ENCODE data around the gene EBF3. TPM values are rescaled to one million over a fixed set of nuclear protein-coding genes. Genes with fewer than 3 reads are reported as not detected.

The EBF3 gene, protein sequence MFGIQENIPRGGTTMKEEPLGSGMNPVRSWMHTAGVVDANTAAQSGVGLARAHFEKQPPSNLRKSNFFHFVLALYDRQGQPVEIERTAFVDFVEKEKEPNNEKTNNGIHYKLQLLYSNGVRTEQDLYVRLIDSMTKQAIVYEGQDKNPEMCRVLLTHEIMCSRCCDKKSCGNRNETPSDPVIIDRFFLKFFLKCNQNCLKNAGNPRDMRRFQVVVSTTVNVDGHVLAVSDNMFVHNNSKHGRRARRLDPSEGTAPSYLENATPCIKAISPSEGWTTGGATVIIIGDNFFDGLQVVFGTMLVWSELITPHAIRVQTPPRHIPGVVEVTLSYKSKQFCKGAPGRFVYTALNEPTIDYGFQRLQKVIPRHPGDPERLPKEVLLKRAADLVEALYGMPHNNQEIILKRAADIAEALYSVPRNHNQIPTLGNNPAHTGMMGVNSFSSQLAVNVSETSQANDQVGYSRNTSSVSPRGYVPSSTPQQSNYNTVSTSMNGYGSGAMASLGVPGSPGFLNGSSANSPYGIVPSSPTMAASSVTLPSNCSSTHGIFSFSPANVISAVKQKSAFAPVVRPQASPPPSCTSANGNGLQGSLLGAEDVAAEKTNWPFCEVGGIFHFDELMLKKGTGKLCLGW
- total RNA-seq, result 33.4 TPM

- peaks cover 9 to 20% (median 9%) of the 10 kb centered on the region in 3 donors for H3K4me1 ChIP-seq (ENCODE audit: control insufficient read depth in 3 of 3, insufficient read depth in 3 of 3, low read length in 3 of 3)
- H3K27ac ChIP-seq (ENCODE audit: low read depth, low read length), result peak within 1 kb of the TSS; percentile 72
Measured at GRCh38 chr10:129963641-129964501, at the start of gene EBF3. TSS of gene EBF3 (minus strand) at chr10:129964274. CDS start at chr10:129963768, 506 bp downstream.

GRCh38 chr10:130013335-130014262 lies 49.5 kb upstream of the EBF3 start:
- Histone ChIP-seq H3K27me3 (ENCODE audit: control insufficient read depth in 3 of 3, insufficient read depth in 3 of 3, low read length in 3 of 3) (peaks cover 3 to 16% (median 6%) of the 10 kb centered on the region in 3 donors), H3K9ac (ENCODE audit: low read depth in 1 of 3, low read length in 3 of 3) (peak overlapping the region in 1 of 3 donors; percentile 20), H3K27ac (ENCODE audit: low read depth, low read length) (no peak overlapping the region)

More at GRCh38 chr10:129963641-129964501, at the start of gene EBF3:
- Histone ChIP-seq H3K9ac (ENCODE audit: low read depth in 1 of 3, low read length in 3 of 3) (peak within 1 kb of the TSS; percentile 60 to 80 (median 79)), H3K9me3 (ENCODE audit: control insufficient read depth in 3 of 3, low read length in 3 of 3) (no peaks in the 10 kb centered on the region), H3K4me3 (ENCODE audit: low read length in 3 of 3) (peak within 1 kb of the TSS; percentile 73 to 89 (median 74)), H3K36me3 (ENCODE audit: control insufficient read depth in 3 of 3, insufficient read depth in 3 of 3, low read length in 3 of 3) (no peaks in the 10 kb centered on the region), H3K27me3 (ENCODE audit: control insufficient read depth in 3 of 3, insufficient read depth in 3 of 3, low read length in 3 of 3) (peaks cover 1 to 69% (median 55%) of the 10 kb centered on the region in 3 donors)

DNA sequence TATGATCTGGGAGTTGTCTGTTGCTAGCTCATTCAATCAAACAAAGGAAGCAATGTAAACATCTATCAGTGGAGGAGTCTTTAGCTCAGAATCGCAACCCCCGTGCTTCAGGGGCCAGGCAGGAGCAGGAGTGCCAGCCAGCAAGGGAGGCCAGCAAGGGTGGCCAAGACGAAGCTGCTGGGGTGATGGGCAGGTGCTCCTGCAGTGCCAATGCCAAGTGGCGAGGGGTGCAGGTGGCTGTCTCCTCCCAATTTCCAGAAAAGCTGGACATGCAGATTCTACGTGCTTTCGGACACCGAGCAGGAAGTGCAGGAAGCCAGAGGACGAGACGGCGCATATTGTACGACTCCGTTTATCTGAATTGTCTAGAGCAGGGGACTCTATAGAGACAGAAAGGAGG lies 48.1 kb upstream of the EBF3 start:
- no peaks in the 10 kb centered on the region for H3K4me1 ChIP-seq (ENCODE audit: control insufficient read depth in 3 of 3, insufficient read depth in 3 of 3, low read length in 3 of 3)
- H3K4me3 ChIP-seq (ENCODE audit: low read length in 3 of 3), result no peak overlapping the region
- no peak overlapping the region for H3K27ac ChIP-seq (ENCODE audit: low read depth, low read length)
- H3K36me3 ChIP-seq (ENCODE audit: control insufficient read depth in 3 of 3, insufficient read depth in 3 of 3, low read length in 3 of 3), result no peaks in the 10 kb centered on the region
- H3K9me3 ChIP-seq (ENCODE audit: control insufficient read depth in 3 of 3, low read length in 3 of 3), result no peaks in the 10 kb centered on the region
- no peak overlapping the region for H3K9ac ChIP-seq (ENCODE audit: low read depth in 1 of 3, low read length in 3 of 3)
- H3K27me3 ChIP-seq (ENCODE audit: control insufficient read depth in 3 of 3, insufficient read depth in 3 of 3, low read length in 3 of 3), result peaks cover 0 to 17% (median 6%) of the 10 kb centered on the region in 3 donors

More at GRCh38 chr10:130013335-130014262, 49.5 kb upstream of the EBF3 start:
- H3K36me3 ChIP-seq (ENCODE audit: control insufficient read depth in 3 of 3, insufficient read depth in 3 of 3, low read length in 3 of 3), result no peaks in the 10 kb centered on the region
- no peaks in the 10 kb centered on the region for H3K9me3 ChIP-seq (ENCODE audit: control insufficient read depth in 3 of 3, low read length in 3 of 3)
- H3K4me3 ChIP-seq (ENCODE audit: low read length in 3 of 3), result no peak overlapping the region
- no peaks in the 10 kb centered on the region for H3K4me1 ChIP-seq (ENCODE audit: control insufficient read depth in 3 of 3, insufficient read depth in 3 of 3, low read length in 3 of 3)

DNA sequence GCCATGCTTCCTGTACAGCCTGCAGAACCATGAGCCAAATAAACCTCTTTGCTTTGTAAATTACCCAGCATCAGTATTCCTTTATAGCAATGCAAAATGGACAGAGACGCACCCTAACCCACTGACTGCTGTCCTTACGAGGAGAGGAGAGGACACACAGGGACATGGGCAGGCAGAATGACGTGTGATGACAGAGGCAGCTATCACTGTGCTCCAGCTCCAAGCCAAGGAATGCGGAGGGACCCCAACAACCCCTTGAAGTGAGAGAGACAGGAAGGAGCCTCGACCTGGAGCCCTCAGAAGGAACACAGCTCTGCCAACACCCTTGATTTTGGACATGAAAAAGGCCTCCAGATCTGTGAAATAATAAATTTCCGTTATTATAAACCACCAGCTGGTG lies 46.6 kb upstream of the EBF3 start:
- Histone ChIP-seq H3K9me3 (ENCODE audit: control insufficient read depth in 3 of 3, low read length in 3 of 3) (no peaks in the 10 kb centered on the region), H3K9ac (ENCODE audit: low read depth in 1 of 3, low read length in 3 of 3) (no peak overlapping the region), H3K4me1 (ENCODE audit: control insufficient read depth in 3 of 3, insufficient read depth in 3 of 3, low read length in 3 of 3) (no peaks in the 10 kb centered on the region), H3K27me3 (ENCODE audit: control insufficient read depth in 3 of 3, insufficient read depth in 3 of 3, low read length in 3 of 3) (peaks cover 0 to 19% (median 0%) of the 10 kb centered on the region in 3 donors), H3K27ac (ENCODE audit: low read depth, low read length) (no peak overlapping the region), H3K4me3 (ENCODE audit: low read length in 3 of 3) (no peak overlapping the region), H3K36me3 (ENCODE audit: control insufficient read depth in 3 of 3, insufficient read depth in 3 of 3, low read length in 3 of 3) (no peaks in the 10 kb centered on the region)

- Histone ChIP-seq H3K27ac (ENCODE audit: low read depth, low read length) (no peak overlapping the region), H3K9ac (ENCODE audit: low read depth in 1 of 3, low read length in 3 of 3) (no peak overlapping the region), H3K9me3 (ENCODE audit: control insufficient read depth in 3 of 3, low read length in 3 of 3) (no peaks in the 10 kb centered on the region), H3K27me3 (ENCODE audit: control insufficient read depth in 3 of 3, insufficient read depth in 3 of 3, low read length in 3 of 3) (peaks cover 0 to 15% (median 0%) of the 10 kb centered on the region in 3 donors), H3K36me3 (ENCODE audit: control insufficient read depth in 3 of 3, insufficient read depth in 3 of 3, low read length in 3 of 3) (no peaks in the 10 kb centered on the region), H3K4me1 (ENCODE audit: control insufficient read depth in 3 of 3, insufficient read depth in 3 of 3, low read length in 3 of 3) (no peaks in the 10 kb centered on the region), H3K4me3 (ENCODE audit: low read length in 3 of 3) (no peak overlapping the region)
Measured at GRCh38 chr10:130009228-130009627, 45.2 kb upstream of the EBF3 start.

DNA sequence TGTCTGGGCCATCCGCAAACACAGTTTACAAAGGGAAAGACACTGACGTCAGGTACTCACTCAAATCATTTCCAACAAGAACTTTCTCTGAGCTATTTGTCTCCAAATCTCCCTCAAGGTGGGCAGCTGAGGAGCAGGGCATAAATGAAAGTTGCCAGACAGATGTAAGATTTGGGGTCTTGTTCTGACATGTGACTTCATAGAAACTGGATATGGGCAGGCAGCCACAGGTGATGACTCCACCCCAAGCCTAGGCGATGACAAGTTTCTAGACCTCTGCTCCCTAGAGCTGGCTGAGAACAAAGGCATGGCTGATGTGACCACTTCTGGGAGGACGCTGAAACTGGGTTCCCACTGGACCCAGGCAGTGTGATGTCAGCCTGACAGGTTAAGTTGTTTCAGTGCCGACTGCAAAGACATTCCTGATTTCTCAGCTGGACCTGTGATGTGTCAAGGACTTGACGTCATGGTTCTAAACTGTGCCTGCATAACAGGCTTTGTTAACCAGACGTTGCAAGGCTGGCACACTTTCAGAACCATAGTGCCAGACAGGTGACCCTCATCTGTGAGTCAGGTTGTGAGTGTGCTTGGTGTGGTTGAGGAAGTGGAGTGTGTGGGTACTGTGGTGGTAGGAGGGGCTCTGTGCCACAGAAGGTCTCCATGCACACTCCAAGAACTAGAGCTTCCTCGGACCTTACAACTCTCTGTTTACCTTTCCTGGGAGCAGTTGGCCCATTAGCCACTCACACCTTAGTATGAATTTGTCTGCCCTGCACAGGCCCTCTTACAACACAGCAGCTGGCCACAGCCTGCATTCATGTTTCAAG lies 39.9 kb upstream of the EBF3 start:
- Histone ChIP-seq H3K36me3 (ENCODE audit: control insufficient read depth in 3 of 3, insufficient read depth in 3 of 3, low read length in 3 of 3) (no peaks in the 10 kb centered on the region), H3K9me3 (ENCODE audit: control insufficient read depth in 3 of 3, low read length in 3 of 3) (peaks cover 0 to 3% (median 0%) of the 10 kb centered on the region in 3 donors), H3K4me1 (ENCODE audit: control insufficient read depth in 3 of 3, insufficient read depth in 3 of 3, low read length in 3 of 3) (no peaks in the 10 kb centered on the region), H3K9ac (ENCODE audit: low read depth in 1 of 3, low read length in 3 of 3) (no peak overlapping the region), H3K27me3 (ENCODE audit: control insufficient read depth in 3 of 3, insufficient read depth in 3 of 3, low read length in 3 of 3) (peaks cover 3 to 5% (median 3%) of the 10 kb centered on the region in 3 donors), H3K27ac (ENCODE audit: low read depth, low read length) (no peak overlapping the region), H3K4me3 (ENCODE audit: low read length in 3 of 3) (no peak overlapping the region)

GRCh38 chr10:130003166-130003565 lies 39.1 kb upstream of the EBF3 start:
- Histone ChIP-seq H3K4me3 (ENCODE audit: low read length in 3 of 3) (no peak overlapping the region), H3K27ac (ENCODE audit: low read depth, low read length) (no peak overlapping the region), H3K9ac (ENCODE audit: low read depth in 1 of 3, low read length in 3 of 3) (no peak overlapping the region), H3K36me3 (ENCODE audit: control insufficient read depth in 3 of 3, insufficient read depth in 3 of 3, low read length in 3 of 3) (no peaks in the 10 kb centered on the region), H3K27me3 (ENCODE audit: control insufficient read depth in 3 of 3, insufficient read depth in 3 of 3, low read length in 3 of 3) (peaks cover 3 to 5% (median 3%) of the 10 kb centered on the region in 3 donors), H3K9me3 (ENCODE audit: control insufficient read depth in 3 of 3, low read length in 3 of 3) (peaks cover 0 to 3% (median 0%) of the 10 kb centered on the region in 3 donors), H3K4me1 (ENCODE audit: control insufficient read depth in 3 of 3, insufficient read depth in 3 of 3, low read length in 3 of 3) (no peaks in the 10 kb centered on the region)

- no peak overlapping the region for H3K27ac ChIP-seq (ENCODE audit: low read depth, low read length)
- no peaks in the 10 kb centered on the region for H3K4me1 ChIP-seq (ENCODE audit: control insufficient read depth in 3 of 3, insufficient read depth in 3 of 3, low read length in 3 of 3)
- H3K36me3 ChIP-seq (ENCODE audit: control insufficient read depth in 3 of 3, insufficient read depth in 3 of 3, low read length in 3 of 3), result no peaks in the 10 kb centered on the region
- H3K9me3 ChIP-seq (ENCODE audit: control insufficient read depth in 3 of 3, low read length in 3 of 3), result peaks cover 0 to 3% (median 0%) of the 10 kb centered on the region in 3 donors
- no peak overlapping the region for H3K4me3 ChIP-seq (ENCODE audit: low read length in 3 of 3)
- H3K27me3 ChIP-seq (ENCODE audit: control insufficient read depth in 3 of 3, insufficient read depth in 3 of 3, low read length in 3 of 3), result peaks cover 3 to 5% (median 3%) of the 10 kb centered on the region in 3 donors
- H3K9ac ChIP-seq (ENCODE audit: low read depth in 1 of 3, low read length in 3 of 3), result no peak overlapping the region
Measured at GRCh38 chr10:130002606-130003005, 38.5 kb upstream of the EBF3 start.
